B cell (primary cell): Measurements from ENCODE around the gene QSER1. TPM values are rescaled to one million over a fixed set of nuclear protein-coding genes. Genes with fewer than 3 reads are reported as not detected.

ENCODE experiments used
- ATAC-seq: fragments of 200-7000 bp; cut with Tn5 transposase; one replicate; pipeline ENCODE4 v1.10.0; 2021; ENCODE audit warnings: low read depth, mild to moderate bottlenecking, moderate number of reproducible peaks, moderate library complexity
- CTCF ChIA-PET: fragments of 350-600 bp; sonication (Branson Sonifier 250); formaldehyde crosslinking; loops from one replicate; lab custom pipeline; 2021; ENCODE audit warnings: antibody characterized with exemption, inconsistent platforms; lab: Charles Lee
- POLR2A ChIA-PET: fragments of 350-600 bp; sonication (Branson Sonifier 250); formaldehyde crosslinking; loops from one replicate; lab custom pipeline; 2021; ENCODE audit warnings: antibody characterized with exemption; lab: Charles Lee
- DNase-seq: peaks from one replicate; pipeline ENCODE4 v3.0.0; 2013
- H2AFZ ChIP-seq: 2 replicates; pipeline ENCODE4 v1.6.1; 2012; ENCODE audit warnings: mild to moderate bottlenecking, low read depth, low read length; ENCODE audit not compliant: insufficient read depth, poor library complexity, severe bottlenecking
- H3K27ac ChIP-seq, 2 donors: 1 replicate in 1 of 2; 2 replicates in 1 of 2; pipeline ENCODE4 v1.5.1; 2012 to 2013; ENCODE audit warnings: low read length in 2 of 2, mild to moderate bottlenecking in 2 of 2, moderate library complexity in 1 of 2
- H3K27me3 ChIP-seq, 4 experiments: fragments of 200-600 bp in 1 of 4; sonication (generic) in 1 of 4; replicated peaks in 1 of 4; 1 replicate in 2 of 4; 2 replicates in 2 of 4; pipeline versions ENCODE4 v1.6.1 to v1.7.0; 2013 to 2016; ENCODE audit warnings: low read length in 3 of 4, mild to moderate bottlenecking in 2 of 4, mixed read lengths in 1 of 4, moderate library complexity in 1 of 4; ENCODE audit not compliant: insufficient read depth in 4 of 4, control insufficient read depth in 3 of 4; ENCODE audit errors: control extremely low read depth in 1 of 4
- H3K36me3 ChIP-seq, 2 experiments: replicated peaks in 1 of 2; 1 replicate in 1 of 2; 2 replicates in 1 of 2; pipeline versions ENCODE4 v1.6.1 to v1.7.1; 2013; ENCODE audit warnings: low read length in 1 of 2; ENCODE audit not compliant: insufficient read depth in 2 of 2, control insufficient read depth in 1 of 2; ENCODE audit errors: control extremely low read depth in 1 of 2, extremely low read depth in 1 of 2
- H3K4me1 ChIP-seq, 2 donors: fragments of 200-600 bp in 1 of 2; sonication (generic) in 1 of 2; 1 replicate in 1 of 2; 2 replicates in 1 of 2; pipeline versions ENCODE4 v1.5.1 to v1.6.1; 2013 to 2017; ENCODE audit warnings: low read length in 2 of 2; ENCODE audit not compliant: control insufficient read depth in 2 of 2, insufficient read depth in 2 of 2
- H3K4me2 ChIP-seq: replicated peaks from 2 replicates; pipeline ENCODE3; 2012; ENCODE audit warnings: mild to moderate bottlenecking, low read depth, low read length; ENCODE audit not compliant: poor library complexity, severe bottlenecking
- H3K4me3 ChIP-seq, 5 experiments: fragments of 200-600 bp in 1 of 5; sonication (generic) in 1 of 5; 1 replicate in 3 of 5; 2 replicates in 2 of 5; pipeline versions ENCODE4 v1.5.1 to v1.7.0; 2011 to 2016; ENCODE audit warnings: low read length in 4 of 5, mild to moderate bottlenecking in 4 of 5, low read depth in 2 of 5, control low read depth in 1 of 5, moderate library complexity in 1 of 5; ENCODE audit not compliant: insufficient read depth in 1 of 5; ENCODE audit errors: control extremely low read depth in 1 of 5, extremely low read depth in 1 of 5
- H3K79me2 ChIP-seq: fragments of 200-600 bp; sonication (generic); one replicate; pipeline ENCODE4 v1.6.0; 2016; ENCODE audit warnings: low read length; ENCODE audit not compliant: control insufficient read depth, insufficient read depth
- H3K9ac ChIP-seq: fragments of 200-600 bp; sonication (generic); 2 replicates; pipeline ENCODE4 v1.6.1; 2017; ENCODE audit warnings: mild to moderate bottlenecking, low read length, moderate library complexity
- H3K9me3 ChIP-seq, 3 donors: one replicate each; pipeline versions ENCODE4 v1.6.1 to v1.7.1; 2013; ENCODE audit warnings: low read length in 2 of 3; ENCODE audit not compliant: control insufficient read depth in 2 of 3, insufficient read depth in 1 of 3; ENCODE audit errors: control extremely low read depth in 1 of 3
- H4K20me1 ChIP-seq: 2 replicates; pipeline ENCODE4 v1.6.0; 2012; ENCODE audit warnings: mild to moderate bottlenecking, low read length; ENCODE audit not compliant: insufficient read depth, control insufficient read depth, poor library complexity, severe bottlenecking
- H3K27ac Mint-ChIP-seq: one replicate; pipeline ENCODE4 v1.8.0; 2021; ENCODE audit warnings: mixed read lengths
- H3K27me3 Mint-ChIP-seq: one replicate; pipeline ENCODE4 v1.8.0; 2021; ENCODE audit warnings: mixed read lengths
- H3K4me1 Mint-ChIP-seq: one replicate; pipeline ENCODE4 v1.8.0; 2021; ENCODE audit warnings: mixed read lengths
- H3K4me3 Mint-ChIP-seq: one replicate; pipeline ENCODE4 v1.8.0; 2021; ENCODE audit warnings: mixed read lengths
- H3K9me3 Mint-ChIP-seq: one replicate; pipeline ENCODE4 v1.8.0; 2022; ENCODE audit warnings: mixed read lengths; ENCODE audit not compliant: insufficient read depth
- CTCF ChIP-seq: fragments of 200-600 bp; IDR thresholded peaks from one replicate; pipeline ENCODE4 v1.8.0; 2022; ENCODE audit warnings: antibody characterized with exemption, mild to moderate bottlenecking
- EZH2 ChIP-seq: IDR thresholded peaks from 2 replicates; pipeline ENCODE4 v1.6.1; 2012; ENCODE audit warnings: borderline replicate concordance, low read depth, mild to moderate bottlenecking, moderate library complexity, low read length; ENCODE audit not compliant: insufficient read depth, poor library complexity, severe bottlenecking
- WGBS: methylation state at CpG from one replicate; pipeline ENCODE4 v1.1.5; 2013; ENCODE audit warnings: missing lambda C conversion rate; ENCODE audit not compliant: insufficient coverage; 5-methylcytosine and 5-hydroxymethylcytosine counted together
- intact Hi-C: fragments of 100-400 bp; cut with micrococcal nuclease; formaldehyde crosslinking; loops from one replicate; pipeline ENCODE4 v1.10.0; 2022
- polyA plus RNA-seq: library from polyadenylated mRNA; depleted of rRNA; stranded (reverse); fragments of >200 nt; gene quantifications from 2 replicates; pipeline ENCODE4 v1.2.3, GENCODE V29; 2012
- total RNA-seq, 2 donors: library from RNA; stranded (reverse); fragments of 120-200 nt in 1 of 2; gene quantifications; 1 replicate in 1 of 2; 2 replicates in 1 of 2; pipeline versions ENCODE4 v1.2.3 to v1.2.4, GENCODE V29; 2013 to 2022

QSER1 gene
- total and polyA plus RNA-seq, 2 donors (not counting 1 experiment from before 2014, with no cell fraction given) = 2.5 to 23.1 TPM

GRCh38 chr11:32847511-32847910, 45.1 kb upstream of the QSER1 start:
- Mint-ChIP-seq H3K4me1 (peaks cover 3% of the 10 kb centered on the region), H3K4me3 (no peak overlapping the region), H3K9me3 (no peaks in the 10 kb centered on the region), H3K27me3 (no peaks in the 10 kb centered on the region), H3K27ac (no peak overlapping the region)
- Histone ChIP-seq H3K79me2 (no peaks in the 10 kb centered on the region), H3K9me3 (no peaks in the 10 kb centered on the region), H2AFZ (no peak overlapping the region), H3K9ac (no peak overlapping the region), H3K4me1 (no peaks in the 10 kb centered on the region), H3K4me2 (no peak overlapping the region), H4K20me1 (no peaks in the 10 kb centered on the region), H3K36me3 (no peaks in the 10 kb centered on the region), H3K4me3 (no peak overlapping the region), H3K27ac (no peak overlapping the region), H3K27me3 (no peaks in the 10 kb centered on the region)
- POLR2A ChIA-PET = no interaction called here
- TF ChIP-seq EZH2 (no peak), CTCF (no peak)
- intact Hi-C loops = no loop called here
- no peak for ATAC-seq
- CTCF ChIA-PET = no interaction called here
- no CpG with 5 or more reads among the region's 2 CpGs for WGBS
- DNase-seq = no peak

DNA sequence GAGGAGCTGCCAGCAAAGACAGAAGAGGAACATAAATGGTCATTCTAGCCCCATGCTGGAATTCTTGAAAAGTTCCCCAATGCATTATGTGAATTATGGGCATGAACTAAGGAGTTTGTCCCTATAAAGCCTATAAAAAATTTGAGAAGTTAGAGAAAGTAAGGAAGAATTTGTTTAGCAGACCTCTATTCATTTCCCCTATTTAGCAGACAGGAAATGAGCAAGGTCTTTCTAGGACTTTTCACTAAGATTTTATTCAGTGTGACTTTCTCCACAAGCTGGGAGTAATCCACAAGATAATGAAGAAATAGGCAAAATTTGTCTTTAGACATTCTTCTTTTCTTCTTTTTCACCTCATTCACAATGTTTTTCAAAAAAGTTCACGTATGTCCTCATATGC, 42.9 kb upstream of the QSER1 start:
- Mint-ChIP-seq H3K27me3 (no peaks in the 10 kb centered on the region), H3K4me3 (no peak overlapping the region), H3K4me1 (peaks cover 3% of the 10 kb centered on the region), H3K9me3 (no peaks in the 10 kb centered on the region), H3K27ac (no peak overlapping the region)
- 47% methylated on average over 1 of the region's 1 CpG for WGBS
- no peaks in the 10 kb centered on the region for H3K79me2 ChIP-seq
- DNase-seq (no peak), ATAC-seq (no peak)
- H3K36me3 ChIP-seq = no peaks in the 10 kb centered on the region
- no peaks in the 10 kb centered on the region for H3K9me3 ChIP-seq
- peak overlapping the region; percentile 5 for H2AFZ ChIP-seq
- H3K27me3 ChIP-seq = no peaks in the 10 kb centered on the region
- no peak overlapping the region for H3K4me3 ChIP-seq
- ChIA-PET CTCF (no interaction called here), POLR2A (no interaction called here)
- intact Hi-C loops = no loop called here
- H3K4me1 ChIP-seq = no peaks in the 10 kb centered on the region
- H4K20me1 ChIP-seq = no peaks in the 10 kb centered on the region
- no peak overlapping the region for H3K9ac ChIP-seq
- no peak overlapping the region for H3K27ac ChIP-seq
- H3K4me2 ChIP-seq = no peak overlapping the region
- TF ChIP-seq CTCF (no peak), EZH2 (no peak)
